ENCODE measurements around the gene METAP2.

GRCh38 chr12:95511977-95512376 lies 38.0 kb downstream of the METAP2 start:
- TF ChIP-seq TARDBP (IDR thresholded peaks at IDR 0.05) = no peak
- TF ChIP-seq FOXM1 (IDR thresholded peaks at IDR 0.05; ENCODE audit: borderline replicate concordance) = no peak
- no peak for TF ChIP-seq BHLHE40 (IDR thresholded peaks at IDR 0.05; ENCODE audit: borderline replicate concordance)
- no peak for TF ChIP-seq NFRKB (IDR thresholded peaks at IDR 0.05)
- no peak for TF ChIP-seq ZNF384 (IDR thresholded peaks at IDR 0.05)
- no peak for TF ChIP-seq FOXA1 (IDR thresholded peaks at IDR 0.05)
- TF ChIP-seq ELF4 (IDR thresholded peaks at IDR 0.05) = no peak
- TF ChIP-seq PKNOX1 (IDR thresholded peaks at IDR 0.05) = no peak
